Activated T-cell treated with anti-CD3 and anti-CD28 coated beads, Interleukin-2, amount 50 U/mL, for 48 hours (primary cell): Measurements from ENCODE around the gene GUCA2A.

Experiments used
- DNase-seq, 2 experiments: peaks; one replicate each; pipeline ENCODE4 v3.0.0-alpha.2; 2020

The GUCA2A gene

GRCh38 chr1:42152907-42153600, 11.5 kb downstream of the GUCA2A start, which contains the start of gene GUCA2B:
GUCA2B (plus strand) TSS chr1:42153410; CDS start chr1:42153451, 41 bp downstream.
- DNase-seq, result no peak

DNA sequence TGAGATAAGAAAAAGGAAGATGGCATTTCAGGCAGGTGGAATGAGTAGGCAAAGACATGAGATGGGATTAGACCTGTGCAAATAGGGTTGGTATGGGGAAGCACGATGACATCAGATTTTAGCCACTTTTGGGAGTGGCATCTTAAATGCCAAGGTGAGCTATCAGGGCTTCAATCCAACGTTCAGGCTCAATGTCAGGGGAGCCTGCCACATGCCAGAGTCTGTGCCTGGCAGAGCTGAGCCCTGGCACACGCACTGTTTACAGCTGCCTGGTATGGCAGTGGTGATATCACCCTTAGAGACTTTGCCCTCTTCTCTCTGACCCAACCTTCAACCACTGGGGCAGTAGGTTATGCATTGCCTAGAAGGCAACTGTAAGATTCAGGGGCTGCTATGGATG, 12.4 kb downstream of the GUCA2A start:
- DNase-seq, result no peak

DNA sequence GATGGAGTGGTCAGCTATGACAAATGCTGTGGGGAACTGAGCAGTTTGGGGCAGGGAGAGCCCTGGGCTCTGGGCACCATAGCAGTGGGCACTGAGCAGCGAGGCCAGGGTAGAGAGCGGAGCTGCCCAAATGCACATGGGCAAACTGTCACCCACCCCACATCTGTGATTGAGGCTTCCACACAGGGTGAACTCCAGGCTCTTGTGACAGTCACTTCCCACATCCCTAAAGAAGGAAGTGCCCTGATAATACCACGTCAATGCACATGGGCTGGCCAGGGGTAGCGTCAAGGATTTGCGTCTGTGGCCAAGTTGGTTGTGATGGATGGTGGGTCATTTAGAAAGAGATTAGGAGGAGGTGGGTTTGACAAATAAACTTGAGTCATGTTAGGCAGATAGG, 13.9 kb downstream of the GUCA2A start:
- DNase-seq, result no peak

- no peak for DNase-seq
These were observed 16.4 kb downstream of the GUCA2A start for GRCh38 chr1:42148166-42148565.

DNA sequence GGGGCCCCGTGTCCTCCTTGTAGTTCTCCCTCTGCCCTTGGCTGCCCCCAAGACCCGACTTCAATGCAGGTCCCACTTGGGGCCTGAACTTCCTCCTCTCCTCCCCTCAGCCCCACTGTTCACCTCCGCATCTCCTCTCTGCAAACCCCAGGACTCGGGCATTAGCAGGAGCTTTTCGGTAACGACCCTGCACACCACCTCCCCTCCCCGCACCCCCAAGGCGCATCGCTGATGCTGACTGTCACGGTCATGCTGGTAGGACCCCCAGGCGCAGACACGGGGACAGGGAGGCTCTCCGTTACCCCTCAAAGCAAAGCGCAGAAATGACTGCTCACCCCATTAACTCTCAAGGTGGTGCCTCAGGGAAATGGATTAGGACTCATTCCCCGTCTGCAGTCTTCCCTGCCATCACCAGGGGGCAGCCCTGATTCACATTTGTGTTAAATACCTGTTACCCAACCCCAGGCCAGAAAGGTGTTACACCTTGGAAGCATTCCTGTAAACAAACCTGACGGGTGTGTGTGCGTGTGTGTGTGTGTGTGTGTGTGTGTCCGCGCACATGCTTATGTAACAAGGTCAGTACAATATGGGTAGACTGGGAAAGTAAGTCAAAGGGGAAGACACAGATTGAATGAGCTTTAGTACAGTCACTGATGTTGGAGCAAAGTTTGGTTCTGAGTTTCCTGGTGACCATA, 17.8 kb downstream of the GUCA2A start:
- peak; percentile 81 to 84 for DNase-seq

GRCh38 chr1:42145764-42146625, 18.6 kb downstream of the GUCA2A start:
- DNase-seq, result no peak

DNA sequence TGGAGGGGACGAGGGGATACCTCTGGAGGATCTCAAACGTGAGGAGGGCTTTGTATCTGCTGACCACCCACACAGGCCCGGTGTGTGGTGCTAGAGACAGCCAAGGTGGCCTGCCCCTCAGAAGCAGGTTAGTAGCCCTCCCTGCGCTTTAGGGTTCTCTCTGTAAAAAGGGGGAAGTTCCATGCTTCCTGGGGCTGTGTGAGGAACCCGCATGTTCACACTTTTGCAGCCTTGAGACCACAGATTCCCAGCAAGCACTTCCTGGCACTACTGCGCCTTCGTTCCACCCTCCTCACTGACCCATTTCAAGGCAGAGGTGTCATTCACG, 19.2 kb downstream of the GUCA2A start:
- DNase-seq, result no peak

GRCh38 chr1:42144711-42145388, 19.7 kb downstream of the GUCA2A start:
- DNase-seq, result no peak

DNA sequence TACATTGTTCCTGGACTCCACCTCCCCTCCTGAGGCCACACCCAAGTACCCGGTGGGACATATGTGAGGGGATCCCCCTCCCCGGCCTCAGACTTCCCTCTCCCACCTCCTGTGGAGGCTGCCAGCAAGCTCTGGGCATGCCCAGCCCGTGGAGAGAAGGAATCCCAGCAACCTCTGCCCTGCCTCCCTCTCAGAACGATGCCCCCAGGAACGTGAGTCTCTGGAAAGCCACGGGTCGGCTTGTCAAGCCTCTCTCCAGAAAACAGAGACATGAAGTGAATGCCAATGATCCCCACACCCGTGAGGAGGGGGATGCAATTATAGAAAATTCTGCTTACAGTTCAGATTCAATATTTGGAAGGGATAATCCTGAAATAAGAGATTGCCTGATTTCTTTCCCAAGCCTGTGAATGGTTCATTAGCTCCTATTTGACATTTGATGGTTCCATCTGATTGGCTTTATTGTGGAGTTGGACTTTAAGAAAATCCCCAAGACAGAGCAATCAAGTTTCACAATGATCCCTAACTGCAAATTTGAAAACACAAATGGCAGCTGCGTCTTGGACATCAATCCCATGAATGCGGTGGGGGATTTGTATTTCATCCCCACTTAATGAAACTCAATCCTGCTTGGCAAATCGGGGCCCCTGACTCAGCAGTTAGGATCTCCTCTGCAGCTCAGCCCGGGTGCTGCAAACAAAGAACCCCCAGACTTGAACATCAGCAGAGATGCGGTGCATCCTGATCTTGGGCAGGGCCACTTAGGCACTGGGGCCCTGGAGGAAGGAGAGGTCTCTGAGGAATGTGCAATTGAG, 20.4 kb downstream of the GUCA2A start:
- DNase-seq, result no peak

- DNase-seq, result no peak
These were observed 21.5 kb downstream of the GUCA2A start for GRCh38 chr1:42142894-42143675.

DNA sequence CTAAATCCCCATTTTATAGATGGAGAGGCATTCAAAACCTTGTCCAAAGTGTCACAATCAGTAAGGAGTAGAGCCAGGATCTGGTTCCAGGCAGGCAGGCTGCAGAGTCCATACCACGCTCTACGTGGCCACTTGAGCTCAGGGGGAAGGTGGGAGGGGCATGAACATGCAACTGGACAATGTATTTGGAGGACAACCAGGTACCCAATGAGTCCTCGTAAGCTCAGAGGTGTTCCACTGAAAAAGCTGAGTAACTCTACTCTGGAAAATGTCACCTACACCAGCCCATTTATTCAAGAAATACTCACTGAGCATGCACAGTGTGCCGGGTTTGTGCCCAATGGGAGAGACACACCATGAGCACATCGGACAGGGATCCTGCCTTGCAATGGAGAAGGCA, 22.6 kb downstream of the GUCA2A start:
- DNase-seq, result no peak

GRCh38 chr1:42140191-42140590, 24.4 kb downstream of the GUCA2A start:
- DNase-seq, result no peak

DNA sequence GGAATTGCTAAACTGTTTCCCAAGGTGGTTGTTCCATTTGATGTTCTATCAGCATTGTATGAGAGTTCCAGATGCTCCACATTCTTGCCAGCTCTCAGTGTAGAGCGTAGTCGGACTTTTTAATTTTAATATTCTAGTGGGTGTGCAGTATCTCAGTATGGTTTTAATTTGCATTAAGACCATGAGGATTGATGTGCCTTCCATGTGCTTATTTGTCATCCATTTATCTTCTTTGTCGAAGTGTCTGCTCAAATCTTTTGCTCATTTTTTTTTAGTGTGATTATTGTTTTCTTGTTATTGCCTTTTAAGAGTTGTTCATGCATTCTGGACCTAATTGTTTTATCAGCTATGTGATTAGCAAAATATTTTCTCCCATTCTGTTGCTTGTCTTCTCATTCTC, 25.1 kb downstream of the GUCA2A start:
- no peak for DNase-seq

GRCh38 chr1:42138586-42138985, 26.0 kb downstream of the GUCA2A start:
- DNase-seq, result no peak

DNA sequence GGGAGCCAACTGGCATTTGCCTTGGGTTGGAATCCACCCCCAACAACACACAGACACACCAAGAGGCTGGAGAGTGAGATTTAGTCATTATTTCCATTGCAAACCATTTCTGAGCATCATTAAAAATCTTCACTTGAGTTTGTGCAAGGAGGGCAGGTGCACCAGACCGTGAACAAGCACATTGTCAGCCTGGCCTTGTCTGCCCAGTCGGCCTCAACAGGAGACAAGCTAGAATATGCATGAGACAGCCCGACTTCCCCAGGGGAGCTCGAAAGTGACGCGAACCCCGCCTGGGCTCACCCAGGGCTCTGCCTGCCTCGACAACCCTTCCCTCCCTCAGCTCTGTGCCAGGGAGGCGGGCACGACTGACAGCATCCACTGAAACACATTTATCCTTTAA, 26.8 kb downstream of the GUCA2A start:
- no peak for DNase-seq

GRCh38 chr1:42136466-42136865, 28.1 kb downstream of the GUCA2A start:
- DNase-seq, result no peak

- DNase-seq, result no peak
These were observed 29.1 kb downstream of the GUCA2A start for GRCh38 chr1:42135426-42135825.

DNA sequence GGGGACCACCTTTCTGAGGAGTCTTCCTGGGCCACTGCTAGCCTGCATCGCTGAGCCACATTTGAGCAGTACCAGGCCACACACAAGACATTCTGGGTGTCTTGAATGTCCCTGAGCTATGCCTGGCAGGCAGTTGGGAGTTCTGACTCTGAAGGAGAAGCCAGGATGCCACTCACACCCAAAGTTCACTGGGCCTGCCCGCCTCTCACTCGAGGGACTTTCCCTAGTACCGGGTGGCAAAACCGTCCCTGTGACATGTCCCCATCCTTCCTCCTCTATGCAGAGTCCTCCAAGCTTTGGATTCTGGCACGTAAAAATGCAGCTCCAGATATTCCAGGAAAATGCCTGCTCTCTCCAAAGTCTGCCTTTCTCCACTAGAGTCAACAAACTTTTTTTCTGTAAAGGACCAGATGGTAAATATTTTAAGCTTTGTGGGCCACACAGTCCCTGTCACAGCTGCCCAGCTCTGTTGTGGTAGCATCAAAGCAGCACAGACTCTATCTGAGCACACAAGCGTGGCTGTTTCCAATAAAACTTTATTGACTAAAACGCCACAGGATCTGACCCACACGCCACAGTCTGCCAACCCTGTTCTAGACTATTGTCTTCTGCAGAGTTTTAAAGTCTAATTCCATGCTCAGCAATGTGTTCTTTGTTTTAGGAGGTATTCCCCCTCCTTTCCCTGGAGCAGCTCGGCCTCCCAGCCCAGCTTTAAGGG, 30.6 kb downstream of the GUCA2A start:
- DNase-seq, result no peak

DNA sequence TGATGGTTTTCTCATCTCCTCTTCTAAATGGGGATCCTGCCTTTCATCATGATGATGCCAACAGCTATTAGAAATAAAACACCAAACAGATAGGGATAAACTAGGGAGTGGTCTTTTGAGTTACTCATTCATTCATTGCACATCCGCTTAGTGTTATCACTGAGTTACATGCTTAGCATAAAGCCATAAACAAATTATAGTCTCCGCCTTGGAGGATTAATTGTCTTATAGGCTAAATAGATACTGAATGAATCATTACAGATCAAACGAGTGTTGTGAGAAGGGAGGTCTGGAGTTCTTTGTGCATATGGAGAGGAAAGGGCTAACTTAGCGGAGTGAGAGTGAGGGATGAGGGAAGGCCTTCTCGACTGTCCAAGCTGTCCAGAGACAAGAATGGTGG, 31.2 kb downstream of the GUCA2A start:
- no peak for DNase-seq

DNA sequence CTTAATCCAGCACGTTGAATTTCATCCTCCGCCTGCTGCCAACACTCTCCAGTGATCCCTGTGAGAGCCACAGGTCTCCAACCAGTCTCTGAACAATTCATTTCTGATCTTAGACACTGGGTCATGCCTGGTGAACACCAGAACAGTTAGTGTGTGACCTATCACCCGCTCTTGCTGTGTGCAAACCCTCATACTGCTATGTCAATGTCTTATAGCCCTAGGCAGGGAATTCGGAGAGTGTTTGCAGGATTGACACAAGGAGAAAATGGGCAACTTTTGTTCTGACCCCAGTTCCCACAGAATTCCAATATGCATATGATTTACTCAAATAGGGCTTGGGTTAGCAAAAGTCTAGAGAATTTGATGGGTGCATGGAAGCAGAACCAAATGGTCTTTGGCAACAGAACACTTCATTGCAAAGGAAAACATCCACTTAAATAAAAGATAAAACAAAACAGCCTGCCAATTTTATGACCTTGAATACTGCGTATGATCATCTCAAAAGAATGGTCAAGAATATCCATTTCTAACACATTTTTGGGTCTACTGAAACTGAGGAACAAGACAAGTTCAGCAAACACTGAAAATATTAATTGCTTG, 34.4 kb downstream of the GUCA2A start:
- DNase-seq, result no peak
